Naive thymus-derived CD4-positive, alpha-beta T cell (primary cell): ENCODE results near the gene ST8SIA1. TPM values are rescaled to one million over a fixed set of nuclear protein-coding genes. Genes with fewer than 3 reads are reported as not detected.

Experiments
- ATAC-seq: fragments of 150-1000 bp; cut with Tn5 transposase; 2 replicates; pipeline ENCODE4 v1.10.0; 2021; ENCODE audit warnings: mild to moderate bottlenecking, moderate library complexity
- CTCF ChIA-PET: fragments of 350-600 bp; sonication (Branson Sonifier 250); formaldehyde crosslinking; loops from one replicate; lab custom pipeline; 2021; ENCODE audit warnings: antibody characterized with exemption; lab: Charles Lee
- POLR2A ChIA-PET: fragments of 350-600 bp; sonication (Branson Sonifier 250); formaldehyde crosslinking; loops from one replicate; lab custom pipeline; 2021; ENCODE audit warnings: antibody characterized with exemption, inconsistent platforms; lab: Charles Lee
- DNase-seq, 9 donors: peaks; one replicate each; pipeline versions ENCODE4 v3.0.0 to v3.0.0-alpha.2; 2020 to 2022; ENCODE audit warnings: mixed read lengths in 1 of 9
- H3K27ac ChIP-seq: one replicate; pipeline ENCODE4 v1.7.0; 2013; ENCODE audit warnings: mild to moderate bottlenecking, low read depth, low read length, moderate library complexity
- H3K27me3 ChIP-seq, 2 donors: one replicate each; pipeline ENCODE4 v1.7.0; 2013; ENCODE audit warnings: low read length in 2 of 2, mild to moderate bottlenecking in 2 of 2, moderate library complexity in 2 of 2; ENCODE audit not compliant: control insufficient read depth in 2 of 2, insufficient read depth in 2 of 2
- H3K36me3 ChIP-seq, 3 experiments: 1 replicate in 2 of 3; 2 replicates in 1 of 3; pipeline ENCODE4 v1.7.0; 2013; ENCODE audit warnings: low read length in 3 of 3, mild to moderate bottlenecking in 3 of 3, moderate library complexity in 1 of 3; ENCODE audit not compliant: insufficient read depth in 3 of 3, control insufficient read depth in 2 of 3
- H3K4me1 ChIP-seq, 2 donors: one replicate each; pipeline ENCODE4 v1.7.0; 2013; ENCODE audit warnings: low read length in 2 of 2, mild to moderate bottlenecking in 2 of 2, moderate library complexity in 1 of 2; ENCODE audit not compliant: control insufficient read depth in 2 of 2, insufficient read depth in 2 of 2
- H3K4me3 ChIP-seq: 2 replicates; pipeline ENCODE4 v1.7.0; 2013; ENCODE audit warnings: mild to moderate bottlenecking, low read length
- H3K9me3 ChIP-seq, 3 experiments: 1 replicate in 2 of 3; 2 replicates in 1 of 3; pipeline ENCODE4 v1.7.0; 2013; ENCODE audit warnings: low read length in 3 of 3; ENCODE audit not compliant: control insufficient read depth in 2 of 3
- H3K27ac Mint-ChIP-seq, 9 donors: one replicate each; pipeline ENCODE4 v1.8.0; 2020 to 2022; ENCODE audit warnings: mixed read lengths in 9 of 9, mild to moderate bottlenecking in 8 of 9, moderate library complexity in 5 of 9, inconsistent platforms in 2 of 9
- H3K27me3 Mint-ChIP-seq, 5 donors: one replicate each; pipeline ENCODE4 v1.8.0; 2021 to 2022; ENCODE audit warnings: mixed read lengths in 5 of 5, mild to moderate bottlenecking in 1 of 5
- H3K36me3 Mint-ChIP-seq, 5 donors: one replicate each; pipeline ENCODE4 v1.8.0; 2020 to 2022; ENCODE audit warnings: mixed read lengths in 5 of 5, mild to moderate bottlenecking in 3 of 5, inconsistent platforms in 1 of 5
- H3K4me1 Mint-ChIP-seq, 7 donors: one replicate each; pipeline ENCODE4 v1.8.0; 2020 to 2022; ENCODE audit warnings: mixed read lengths in 7 of 7, mild to moderate bottlenecking in 3 of 7, inconsistent platforms in 1 of 7
- H3K4me3 Mint-ChIP-seq, 10 donors: one replicate each; pipeline ENCODE4 v1.8.0; 2020 to 2022; ENCODE audit warnings: mild to moderate bottlenecking in 10 of 10, mixed read lengths in 10 of 10, moderate library complexity in 6 of 10, inconsistent platforms in 2 of 10
- H3K9me3 Mint-ChIP-seq, 11 donors: one replicate each; pipeline ENCODE4 v1.8.0; 2020 to 2022; ENCODE audit warnings: mixed read lengths in 11 of 11, mild to moderate bottlenecking in 4 of 11, inconsistent platforms in 1 of 11, moderate library complexity in 1 of 11
- intact Hi-C, 2 donors: fragments of 100-400 bp; cut with micrococcal nuclease; formaldehyde crosslinking; loops; one replicate each; pipeline ENCODE4 v1.15.1; 2023
- polyA plus RNA-seq, 2 donors: library from polyadenylated mRNA; unstranded; fragments of 300-500 nt; fragmentation: Illumina TruSeq; gene quantifications; one replicate each; pipeline ENCODE4 v1.2.3, GENCODE V29; 2021
- total RNA-seq, 6 experiments: library from RNA in 5 of 6; stranded (reverse) in 5 of 6; gene quantifications; 1 replicate in 5 of 6; 2 replicates in 1 of 6; pipeline ENCODE4 v1.2.3 and lab custom pipeline; 2021 to 2026

ST8SIA1 gene
- total and polyA plus RNA-seq, 7 experiments from 2014 or later: 0.51 to 6.0 (median 2.7) TPM; not detected in 1

DNA sequence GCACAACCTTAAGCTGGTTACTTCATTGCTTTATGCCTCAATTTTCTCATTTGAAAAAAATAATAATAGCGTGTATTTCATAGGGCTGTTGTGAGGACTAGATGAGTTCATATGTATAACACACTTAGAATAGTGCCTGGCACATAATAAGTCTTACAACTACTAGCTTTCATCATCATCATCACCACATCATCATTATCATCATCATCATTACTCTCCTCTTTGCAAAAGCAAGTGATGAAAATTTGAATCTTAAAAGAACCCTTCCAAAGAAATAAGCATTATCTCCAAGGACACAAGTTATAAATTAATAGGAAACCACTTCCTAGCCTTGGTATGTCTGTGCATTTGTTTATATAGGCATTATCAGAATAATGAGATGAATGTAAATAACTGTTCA, 117.0 kb downstream of the ST8SIA1 start:
- H3K27ac Mint-ChIP-seq: no peak overlapping the region
- CTCF ChIA-PET: no interaction called here
- no peak overlapping the region for H3K4me3 ChIP-seq
- H3K4me1 ChIP-seq: no peaks in the 10 kb centered on the region
- no peaks in the 10 kb centered on the region for H3K36me3 ChIP-seq
- intact Hi-C loops: no loop called here
- H3K27me3 ChIP-seq: no peaks in the 10 kb centered on the region
- H3K27me3 Mint-ChIP-seq: no peaks in the 10 kb centered on the region
- peaks cover 0 to 2% (median 0%) of the 10 kb centered on the region in 11 donors for H3K9me3 Mint-ChIP-seq
- no peak overlapping the region for H3K27ac ChIP-seq
- DNase-seq (no peak), ATAC-seq (no peak)
- peaks cover 0 to 4% (median 0%) of the 10 kb centered on the region in 5 donors for H3K36me3 Mint-ChIP-seq
- POLR2A ChIA-PET: interaction anchor here (0.6 kb wide), 1 partner anchor 624 kb away, joined by 4 read pairs; no protein-coding TSS in a partner anchor
- H3K4me3 Mint-ChIP-seq: no peak overlapping the region
- peaks cover 0 to 2% (median 0%) of the 10 kb centered on the region in 7 donors for H3K4me1 Mint-ChIP-seq
- no peaks in the 10 kb centered on the region for H3K9me3 ChIP-seq

DNA sequence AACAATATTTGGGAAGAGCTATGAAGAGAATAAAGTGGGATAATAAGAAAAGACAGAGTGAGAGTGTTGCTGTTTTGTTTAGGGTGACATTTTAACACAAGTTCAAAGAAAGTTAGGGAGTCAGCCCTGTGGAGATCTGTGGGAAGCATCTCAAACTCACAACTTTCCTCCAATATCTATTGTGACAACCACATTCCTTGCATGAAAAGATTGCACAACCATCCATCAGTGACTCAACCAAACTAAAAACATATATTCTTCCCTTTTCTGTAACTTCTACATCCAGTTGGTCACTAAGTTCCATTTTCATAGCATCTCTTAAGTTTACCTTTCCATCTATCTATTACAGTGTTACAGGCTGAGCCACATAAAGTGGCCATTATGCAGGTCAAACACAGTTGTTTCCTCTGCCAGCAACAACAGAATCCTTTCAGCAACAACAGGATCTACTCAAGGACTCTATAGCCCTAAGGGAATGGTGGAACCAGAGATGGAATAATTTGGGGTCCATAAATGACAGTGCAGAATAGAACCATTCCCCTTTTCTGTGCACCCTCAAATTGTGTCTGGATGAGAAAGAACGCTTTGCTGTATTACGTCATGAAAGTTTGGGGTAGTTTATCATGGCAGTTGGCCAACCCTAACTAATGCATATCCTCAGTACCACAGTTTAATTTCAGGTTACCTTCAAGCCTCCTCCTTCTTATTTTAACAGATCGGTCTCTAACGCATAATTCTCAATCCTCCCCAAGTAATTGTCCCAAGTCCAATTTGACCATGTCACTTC, 118.8 kb downstream of the ST8SIA1 start:
- DNase-seq (no peak), ATAC-seq (no peak)
- intact Hi-C loops: no loop called here
- H3K9me3 ChIP-seq: no peaks in the 10 kb centered on the region
- CTCF ChIA-PET: no interaction called here
- no peaks in the 10 kb centered on the region for H3K4me1 ChIP-seq
- Mint-ChIP-seq H3K4me3 (no peak overlapping the region), H3K9me3 (peaks cover 0 to 2% (median 0%) of the 10 kb centered on the region in 11 donors), H3K27ac (no peak overlapping the region), H3K36me3 (peaks cover 0 to 4% (median 0%) of the 10 kb centered on the region in 5 donors), H3K4me1 (peaks cover 0 to 2% (median 0%) of the 10 kb centered on the region in 7 donors), H3K27me3 (no peaks in the 10 kb centered on the region)
- no peak overlapping the region for H3K4me3 ChIP-seq
- no peaks in the 10 kb centered on the region for H3K36me3 ChIP-seq
- POLR2A ChIA-PET: no interaction called here
- no peak overlapping the region for H3K27ac ChIP-seq
- H3K27me3 ChIP-seq: no peaks in the 10 kb centered on the region

DNA sequence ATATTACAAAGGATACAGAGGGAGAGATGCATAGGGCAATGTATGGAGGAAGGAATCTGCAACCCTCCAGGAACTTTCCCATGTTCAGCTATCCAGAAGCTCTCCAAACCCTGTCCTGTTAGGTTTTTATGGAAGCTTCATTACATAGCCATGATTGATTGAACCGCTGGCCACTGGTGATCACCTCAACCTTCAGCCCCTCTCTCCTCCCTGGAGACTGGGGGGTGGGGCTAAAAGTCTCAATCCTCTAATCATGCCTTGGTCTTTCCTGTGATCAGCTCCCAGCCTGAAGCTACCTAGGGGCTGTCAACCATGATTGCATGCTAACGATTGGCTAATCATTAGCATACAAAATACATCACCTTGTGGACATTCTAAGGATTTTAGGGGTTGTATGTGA, 123.4 kb downstream of the ST8SIA1 start:
- POLR2A ChIA-PET: no interaction called here
- Mint-ChIP-seq H3K4me1 (peaks cover 0 to 2% (median 0%) of the 10 kb centered on the region in 7 donors), H3K27ac (no peak overlapping the region)

GRCh38 chr12:22209422-22209821, 125.1 kb downstream of the ST8SIA1 start:
- POLR2A ChIA-PET: no interaction called here
- H3K27ac ChIP-seq: no peak overlapping the region
- H3K27ac Mint-ChIP-seq: no peak overlapping the region
- CTCF ChIA-PET: no interaction called here
- H3K9me3 ChIP-seq: no peaks in the 10 kb centered on the region
- peaks cover 0 to 2% (median 0%) of the 10 kb centered on the region in 7 donors for H3K4me1 Mint-ChIP-seq
- no peaks in the 10 kb centered on the region for H3K27me3 ChIP-seq
- no peak overlapping the region for H3K4me3 ChIP-seq
- H3K36me3 ChIP-seq: no peaks in the 10 kb centered on the region
- no peak overlapping the region for H3K4me3 Mint-ChIP-seq
- no peak for ATAC-seq
- H3K36me3 Mint-ChIP-seq: peaks cover 0 to 7% (median under 1%) of the 10 kb centered on the region in 5 donors
- intact Hi-C loops: no loop called here
- no peak for DNase-seq
- H3K9me3 Mint-ChIP-seq: peaks cover 0 to 6% (median 1%) of the 10 kb centered on the region in 11 donors
- H3K27me3 Mint-ChIP-seq: no peaks in the 10 kb centered on the region
- no peaks in the 10 kb centered on the region for H3K4me1 ChIP-seq

More for the DNA sequence above, 123.4 kb downstream of the ST8SIA1 start:
- H3K27me3 ChIP-seq: no peaks in the 10 kb centered on the region
- no peak for DNase-seq
- H3K36me3 Mint-ChIP-seq: peaks cover 0 to 4% (median 0%) of the 10 kb centered on the region in 5 donors
- H3K4me1 ChIP-seq: no peaks in the 10 kb centered on the region
- H3K4me3 ChIP-seq: no peak overlapping the region
- H3K9me3 Mint-ChIP-seq: peaks cover 0 to 2% (median 0%) of the 10 kb centered on the region in 11 donors
- no peaks in the 10 kb centered on the region for H3K36me3 ChIP-seq
- no peaks in the 10 kb centered on the region for H3K27me3 Mint-ChIP-seq
- no peaks in the 10 kb centered on the region for H3K9me3 ChIP-seq
- CTCF ChIA-PET: no interaction called here
- intact Hi-C loops: no loop called here
- ATAC-seq: no peak
- H3K4me3 Mint-ChIP-seq: no peak overlapping the region
- H3K27ac ChIP-seq: no peak overlapping the region

DNA sequence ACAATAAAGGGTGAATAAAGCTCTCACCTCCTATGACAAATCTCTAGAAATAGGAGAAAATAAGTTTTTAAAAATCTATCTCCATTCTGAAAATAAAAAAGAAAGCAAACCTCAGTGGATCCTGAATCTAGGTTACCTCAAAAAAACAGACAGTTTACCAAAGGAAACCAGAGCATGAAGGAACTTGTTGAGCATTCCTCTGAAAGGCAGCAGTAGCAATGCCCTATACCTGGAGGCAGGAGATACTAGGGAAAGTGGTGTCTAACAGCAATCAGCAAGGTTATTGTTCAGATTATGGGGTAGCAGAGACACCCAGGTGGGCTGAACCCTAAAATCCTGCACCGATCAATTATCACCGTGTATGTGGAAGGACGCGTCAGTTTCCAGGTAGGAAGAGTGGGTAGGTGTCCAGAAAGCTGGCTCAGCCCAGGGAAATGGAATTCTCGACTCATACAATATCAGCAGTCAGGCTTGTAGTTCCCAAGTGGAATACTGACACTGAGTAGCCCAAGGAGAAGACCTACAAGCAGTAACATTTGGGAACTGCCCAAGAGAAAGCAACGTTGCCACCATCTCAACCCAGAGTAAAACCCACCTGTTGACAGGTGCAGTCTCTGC, 128.3 kb downstream of the ST8SIA1 start:
- Mint-ChIP-seq H3K4me1 (no peaks in the 10 kb centered on the region), H3K36me3 (peaks cover 0 to 7% (median 3%) of the 10 kb centered on the region in 5 donors), H3K27me3 (peaks cover 0 to 5% (median 0%) of the 10 kb centered on the region in 5 donors), H3K27ac (no peak overlapping the region), H3K4me3 (no peak overlapping the region), H3K9me3 (peaks cover 2 to 27% (median 10%) of the 10 kb centered on the region in 11 donors)
- Histone ChIP-seq H3K4me1 (no peaks in the 10 kb centered on the region), H3K27ac (no peak overlapping the region), H3K4me3 (no peak overlapping the region), H3K27me3 (no peaks in the 10 kb centered on the region), H3K36me3 (no peaks in the 10 kb centered on the region), H3K9me3 (peaks cover 0 to 7% (median 0%) of the 10 kb centered on the region in 3 experiments)
- DNase-seq (no peak), ATAC-seq (no peak)
- intact Hi-C loops: no loop called here
- ChIA-PET CTCF (no interaction called here), POLR2A (no interaction called here)

DNA sequence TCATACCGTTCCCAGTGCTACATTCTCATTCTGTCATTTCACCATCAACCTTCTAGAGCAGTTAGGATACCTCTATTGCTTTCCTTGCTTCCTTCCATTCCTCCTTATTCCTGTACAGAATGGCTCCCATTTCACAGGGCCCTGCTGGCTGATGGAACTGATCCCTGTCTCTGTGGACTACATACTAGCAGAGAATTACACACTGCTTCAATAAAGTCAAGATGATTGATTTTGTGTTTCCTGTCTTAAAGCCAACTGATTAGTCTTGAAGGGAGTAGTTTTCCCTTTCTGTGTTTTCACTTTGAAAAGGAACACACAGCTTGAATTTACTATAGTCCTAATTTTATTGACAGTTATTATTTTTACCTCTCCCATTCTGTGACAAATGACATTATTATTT, 130.1 kb downstream of the ST8SIA1 start:
- Mint-ChIP-seq H3K4me1 (no peaks in the 10 kb centered on the region), H3K27ac (no peak overlapping the region), H3K36me3 (peaks cover 0 to 7% (median 3%) of the 10 kb centered on the region in 5 donors), H3K4me3 (no peak overlapping the region), H3K9me3 (peaks cover 2 to 27% (median 10%) of the 10 kb centered on the region in 11 donors), H3K27me3 (peaks cover 0 to 5% (median 0%) of the 10 kb centered on the region in 5 donors)
- no peak for ATAC-seq
- Histone ChIP-seq H3K9me3 (peaks cover 0 to 7% (median 0%) of the 10 kb centered on the region in 3 experiments), H3K27me3 (no peaks in the 10 kb centered on the region), H3K36me3 (no peaks in the 10 kb centered on the region), H3K4me1 (no peaks in the 10 kb centered on the region), H3K4me3 (no peak overlapping the region), H3K27ac (no peak overlapping the region)
- intact Hi-C loops: no loop called here
- ChIA-PET CTCF (no interaction called here), POLR2A (no interaction called here)
- DNase-seq: no peak
